Loucy (cell line): ENCODE results near the gene ATF6.

ENCODE experiments used
- CTCF ChIP-seq: fragments of 200-600 bp; sonication (generic); conservative IDR thresholded peaks from 2 replicates; pipeline ENCODE4 v1.5.1; 2014; ENCODE audit warnings: mild to moderate bottlenecking, antibody characterized with exemption, low read length
- EZH2phosphoT487 ChIP-seq: fragments of 200-600 bp; IDR thresholded peaks from 2 replicates; pipeline ENCODE4 v1.6.1; 2018; ENCODE audit warnings: antibody characterized with exemption, mild to moderate bottlenecking, moderate library complexity, borderline replicate concordance

DNA sequence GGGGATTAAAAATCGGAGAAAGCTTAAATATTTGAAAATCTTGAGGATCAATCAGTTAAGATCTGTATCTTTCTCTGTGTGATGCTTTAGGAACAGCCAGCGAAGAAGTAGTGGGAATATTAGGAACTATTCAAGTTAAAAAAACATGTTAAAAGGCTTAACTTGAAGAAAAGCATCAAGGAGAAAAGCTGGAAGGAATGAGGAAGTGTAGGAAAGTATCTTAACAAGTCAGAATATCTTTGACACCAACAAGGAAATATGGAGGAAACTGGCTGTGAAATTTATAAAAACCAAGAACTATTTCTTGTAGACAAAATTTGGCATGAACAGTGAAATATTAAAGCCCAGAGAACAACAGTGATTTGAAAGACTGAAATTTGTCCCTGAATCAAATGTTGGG, 60.4 kb downstream of the ATF6 start:
- TF ChIP-seq EZH2phosphoT487 (no peak), CTCF (no peak)
